ENCODE results near the gene CORO7.

The CORO7 gene

DNA sequence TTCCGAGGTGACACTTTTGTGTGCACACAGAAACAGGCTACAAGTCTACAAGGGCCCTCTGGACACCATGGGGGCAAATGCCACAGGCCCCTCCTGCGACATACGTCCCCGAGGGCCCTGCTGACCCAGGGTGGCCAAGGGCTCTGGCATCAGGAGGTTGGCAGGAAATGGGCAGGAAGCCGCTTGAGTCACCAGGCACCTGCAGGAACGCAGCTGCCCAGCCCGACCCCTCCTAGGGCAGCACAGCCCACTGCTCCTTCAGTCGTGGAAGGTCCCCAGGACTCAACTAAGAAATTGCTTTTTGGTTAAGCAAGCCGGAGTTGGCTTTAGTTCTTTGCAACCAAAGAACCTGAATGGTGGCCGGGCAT, 8.1 kb downstream of the CORO7 start:
- TF ChIP-seq, protein P1, sequence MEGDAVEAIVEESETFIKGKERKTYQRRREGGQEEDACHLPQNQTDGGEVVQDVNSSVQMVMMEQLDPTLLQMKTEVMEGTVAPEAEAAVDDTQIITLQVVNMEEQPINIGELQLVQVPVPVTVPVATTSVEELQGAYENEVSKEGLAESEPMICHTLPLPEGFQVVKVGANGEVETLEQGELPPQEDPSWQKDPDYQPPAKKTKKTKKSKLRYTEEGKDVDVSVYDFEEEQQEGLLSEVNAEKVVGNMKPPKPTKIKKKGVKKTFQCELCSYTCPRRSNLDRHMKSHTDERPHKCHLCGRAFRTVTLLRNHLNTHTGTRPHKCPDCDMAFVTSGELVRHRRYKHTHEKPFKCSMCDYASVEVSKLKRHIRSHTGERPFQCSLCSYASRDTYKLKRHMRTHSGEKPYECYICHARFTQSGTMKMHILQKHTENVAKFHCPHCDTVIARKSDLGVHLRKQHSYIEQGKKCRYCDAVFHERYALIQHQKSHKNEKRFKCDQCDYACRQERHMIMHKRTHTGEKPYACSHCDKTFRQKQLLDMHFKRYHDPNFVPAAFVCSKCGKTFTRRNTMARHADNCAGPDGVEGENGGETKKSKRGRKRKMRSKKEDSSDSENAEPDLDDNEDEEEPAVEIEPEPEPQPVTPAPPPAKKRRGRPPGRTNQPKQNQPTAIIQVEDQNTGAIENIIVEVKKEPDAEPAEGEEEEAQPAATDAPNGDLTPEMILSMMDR (IDR thresholded peaks at IDR 0.05; ENCODE audit: insufficient read depth, low read depth, low read length, missing control alignments), result no peak
- H3K4me3 ChIP-seq (ENCODE audit: low read length), result no peak overlapping the region
- no peak for DNase-seq (ENCODE audit: low read depth)

DNA sequence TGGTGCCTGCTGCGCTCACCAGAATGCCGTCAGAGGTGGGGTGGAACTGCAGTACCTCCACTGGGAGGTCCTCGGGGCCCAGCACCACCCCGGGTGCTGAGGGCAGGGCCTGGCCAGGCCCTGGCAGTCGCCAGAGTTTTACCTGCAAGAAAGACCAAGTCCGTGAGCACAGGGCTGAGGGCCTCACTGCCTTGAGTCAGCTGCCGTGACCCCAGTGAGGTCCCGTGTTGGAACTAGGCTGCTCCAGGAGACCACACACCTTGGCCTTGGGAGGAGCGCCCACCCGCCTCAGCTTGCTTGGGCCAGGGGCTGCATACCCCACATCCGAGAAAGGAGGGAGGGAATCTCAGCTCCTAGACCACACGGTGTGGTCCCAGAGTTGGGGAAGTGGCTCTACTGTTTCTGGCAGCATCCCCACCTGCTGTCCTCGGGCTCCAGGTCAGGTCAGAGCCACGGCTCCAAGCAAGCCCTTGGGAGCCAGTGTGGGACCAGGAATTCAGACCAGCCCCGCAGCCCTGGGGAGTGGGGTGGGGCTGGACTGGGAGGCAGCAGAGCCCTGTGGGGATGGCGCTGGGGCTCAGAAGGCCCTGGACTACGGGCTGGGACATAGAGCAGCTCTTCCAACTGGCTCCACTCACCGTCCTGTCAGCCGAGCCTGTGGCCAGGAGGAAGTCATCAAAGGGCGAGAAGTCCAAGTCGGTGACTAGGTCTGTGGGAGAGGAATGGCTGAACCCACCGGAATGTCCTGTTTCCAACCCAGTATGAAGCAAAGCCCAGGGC, 8.7 kb downstream of the CORO7 start:
- no peak for DNase-seq (ENCODE audit: low read depth)
- H3K4me3 ChIP-seq (ENCODE audit: low read length), result no peak overlapping the region
- TF ChIP-seq, protein P1 (IDR thresholded peaks at IDR 0.05; ENCODE audit: insufficient read depth, low read depth, low read length, missing control alignments), result no peak

DNA sequence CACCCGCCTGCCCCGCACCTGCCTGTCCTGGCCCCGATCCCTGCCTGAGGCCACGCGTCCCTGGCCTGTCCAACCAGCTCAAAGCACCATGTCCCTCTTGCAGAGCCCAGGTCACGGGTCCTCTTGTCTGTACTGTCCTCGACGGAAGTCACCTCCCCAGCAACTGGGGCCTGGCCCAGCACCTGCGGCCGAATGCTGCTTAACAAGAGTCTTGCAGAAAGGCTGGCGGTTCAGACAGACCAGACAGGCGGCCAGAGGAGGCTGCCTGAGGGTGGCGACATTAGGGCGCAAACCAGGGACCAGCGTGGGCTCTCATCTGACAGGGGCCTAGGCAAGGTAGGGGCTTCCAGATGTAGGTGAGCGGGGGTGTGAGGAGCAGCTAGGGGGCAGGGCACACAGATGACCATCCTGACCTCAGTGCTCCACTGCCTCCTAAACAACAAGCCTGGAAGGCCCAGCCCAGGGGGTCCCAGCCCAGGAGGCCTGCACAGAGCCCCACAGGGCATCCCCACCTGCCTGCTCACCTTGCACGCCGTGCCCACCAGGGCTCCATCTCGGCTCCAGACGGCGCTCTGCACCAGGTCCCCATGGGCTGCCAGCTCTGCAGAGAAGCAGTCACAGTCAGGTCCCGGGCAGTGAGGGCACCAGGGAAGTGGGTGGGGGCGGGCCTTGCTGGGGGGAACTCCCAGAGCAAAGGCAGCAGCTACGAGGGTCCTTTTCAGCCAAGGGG, 11.3 kb downstream of the CORO7 start:
- TF ChIP-seq, protein P1 (IDR thresholded peaks at IDR 0.05; ENCODE audit: insufficient read depth, low read depth, low read length, missing control alignments), result no peak
- no peak for DNase-seq (ENCODE audit: low read depth)
- H3K4me3 ChIP-seq (ENCODE audit: low read length), result no peak overlapping the region

DNA sequence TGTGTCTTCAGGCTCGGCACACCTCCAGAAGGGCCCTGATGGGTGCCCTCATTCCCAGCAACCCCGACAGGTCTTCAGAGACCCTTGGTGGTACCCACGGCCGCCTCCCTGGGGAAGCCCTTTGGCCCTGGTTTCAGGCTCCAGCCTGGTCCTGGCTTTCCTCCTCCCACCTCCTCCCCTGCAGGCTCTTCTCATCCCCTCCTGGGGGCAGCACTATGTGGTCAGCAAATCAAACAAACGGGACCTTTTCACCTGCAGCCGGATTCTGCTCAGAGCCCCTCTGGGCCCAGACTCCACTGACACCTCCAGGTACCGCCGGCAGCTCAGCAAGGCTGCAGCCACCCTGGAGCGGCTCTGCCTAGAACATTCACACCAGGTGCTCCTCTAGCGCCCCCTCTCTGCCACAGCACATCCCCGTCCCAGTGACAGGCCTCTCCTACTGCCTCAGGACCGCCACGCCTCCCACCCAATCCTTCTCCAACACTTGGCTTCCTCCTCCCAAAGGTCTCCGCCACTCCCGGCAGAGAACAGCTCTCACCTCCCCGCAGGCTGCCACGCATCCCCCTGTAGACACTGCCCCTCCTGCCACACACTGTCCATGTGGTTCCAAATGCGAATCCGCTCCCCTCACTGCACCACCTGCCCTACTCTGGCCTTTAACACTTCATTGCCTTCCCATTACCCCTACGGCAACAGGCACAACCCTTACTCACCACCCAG, 12.0 kb downstream of the CORO7 start:
- DNase-seq (ENCODE audit: low read depth), result peak; percentile 69
- TF ChIP-seq, protein P1 (IDR thresholded peaks at IDR 0.05; ENCODE audit: insufficient read depth, low read depth, low read length, missing control alignments), result peak; percentile 64
- no peak overlapping the region for H3K4me3 ChIP-seq (ENCODE audit: low read length)

DNA sequence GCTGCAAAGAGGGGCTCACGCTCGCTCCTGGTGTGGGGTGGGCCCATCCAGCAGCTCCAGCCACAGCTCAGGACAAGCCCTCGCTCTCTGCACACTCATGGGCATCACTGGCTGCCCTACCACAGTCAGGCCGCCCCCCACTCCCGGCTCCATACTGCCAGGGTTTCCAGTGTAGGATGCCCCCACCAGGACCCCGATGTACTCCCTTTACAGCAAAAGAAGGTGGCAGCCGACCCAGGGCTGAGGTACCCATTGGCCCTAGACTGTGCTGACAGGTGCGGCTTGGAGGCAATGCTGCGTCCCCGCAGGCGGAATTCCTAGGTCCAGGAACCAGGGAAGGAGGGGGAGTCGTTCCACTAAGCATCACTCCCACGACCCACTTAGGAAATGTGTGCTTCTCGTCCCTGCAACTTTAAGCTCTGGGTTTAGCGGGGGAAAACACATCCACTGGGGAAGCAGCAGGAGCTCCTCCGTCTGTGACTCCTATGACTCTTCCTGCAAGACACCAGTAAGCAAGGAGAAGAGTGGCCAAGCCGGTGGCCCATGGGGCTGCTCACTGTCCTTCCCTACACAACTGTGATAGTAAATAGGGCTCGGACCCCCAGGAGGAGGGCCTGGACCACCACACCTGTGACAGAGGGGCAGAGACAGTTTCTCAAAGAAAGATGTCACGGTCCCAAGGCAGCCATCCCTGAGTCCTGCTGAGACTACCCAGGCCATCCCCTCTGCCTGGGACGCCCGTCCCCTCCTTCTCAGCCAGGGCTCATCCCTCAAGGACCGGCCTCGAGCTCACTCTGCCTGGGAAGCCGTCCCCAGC, 13.1 kb downstream of the CORO7 start:
- no peak overlapping the region for H3K4me3 ChIP-seq (ENCODE audit: low read length)
- DNase-seq (ENCODE audit: low read depth), result no peak
- TF ChIP-seq, protein P1 (IDR thresholded peaks at IDR 0.05; ENCODE audit: insufficient read depth, low read depth, low read length, missing control alignments), result no peak

DNA sequence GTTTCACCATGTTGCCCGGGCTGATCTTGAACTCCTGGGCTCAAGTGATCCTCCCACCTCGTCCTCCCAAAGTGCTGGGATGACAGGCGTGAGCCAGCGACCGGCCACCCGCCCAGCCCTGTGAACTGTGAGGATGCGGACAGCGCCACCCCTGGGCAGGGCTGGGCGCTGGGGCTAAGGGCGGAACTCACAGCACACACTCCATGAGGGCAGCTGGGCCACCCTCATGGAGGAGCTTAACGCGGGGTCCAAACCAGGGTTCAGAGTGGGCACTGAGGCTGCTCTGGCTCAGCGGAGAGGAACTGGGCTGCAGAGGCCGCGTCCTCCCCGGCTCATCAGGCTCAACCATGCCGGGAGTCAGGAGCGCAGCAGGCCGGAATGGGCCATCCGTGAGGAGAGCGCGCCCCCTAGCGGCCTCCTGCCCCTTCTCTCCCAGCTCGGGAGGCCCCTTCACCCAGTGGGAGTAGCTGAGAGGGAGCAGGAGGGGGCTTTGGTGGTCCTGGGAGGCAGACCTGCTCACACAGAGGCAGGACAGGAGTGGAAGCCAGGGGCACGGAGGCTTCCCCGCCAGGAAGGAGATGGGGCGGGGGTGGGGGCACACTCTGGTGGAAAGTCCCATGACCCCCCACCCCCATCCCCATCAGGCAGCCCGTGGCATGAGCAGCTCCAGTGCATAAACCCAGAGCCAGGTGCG, 13.8 kb downstream of the CORO7 start:
- DNase-seq (ENCODE audit: low read depth), result peak; percentile 75
- H3K4me3 ChIP-seq (ENCODE audit: low read length), result peak overlapping the region; percentile 22
- TF ChIP-seq, protein P1 (IDR thresholded peaks at IDR 0.05; ENCODE audit: insufficient read depth, low read depth, low read length, missing control alignments), result peak; percentile 81
